Thyroid gland (tissue), 4 donors: ENCODE data around the gene CALCR. TPM values are rescaled to one million over a fixed set of nuclear protein-coding genes. Genes with fewer than 3 reads are reported as not detected.

ENCODE experiments used
- DNase-seq, 2 donors: peaks; one replicate each; pipeline ENCODE4 v3.0.0-alpha.2; 2019
- H3K27ac ChIP-seq, 3 donors: fragments of 200-600 bp; sonication (generic); 1 replicate in 2 of 3; 2 replicates in 1 of 3; pipeline ENCODE4 v1.5.1; 2016 to 2019; ENCODE audit warnings: mild to moderate bottlenecking in 1 of 3, moderate library complexity in 1 of 3
- H3K27me3 ChIP-seq: fragments of 200-600 bp; sonication (generic); one replicate; pipeline ENCODE4 v1.5.1; 2019
- H3K36me3 ChIP-seq, 2 donors: fragments of 200-600 bp; sonication (generic); one replicate each; pipeline ENCODE4 v1.5.1; 2016 to 2019
- H3K4me1 ChIP-seq, 2 donors: fragments of 200-600 bp; sonication (generic); one replicate each; pipeline ENCODE4 v1.5.1; 2017 to 2019
- H3K4me3 ChIP-seq, 3 donors: fragments of 200-600 bp; sonication (generic); replicated peaks in 1 of 3; 1 replicate in 2 of 3; 2 replicates in 1 of 3; pipeline ENCODE4 v1.5.1; 2016; ENCODE audit warnings: mild to moderate bottlenecking in 1 of 3
- H3K9me3 ChIP-seq: fragments of 200-600 bp; sonication (generic); one replicate; pipeline ENCODE4 v1.5.1; 2017
- CTCF ChIP-seq, 6 experiments: fragments of 200-600 bp in 3 of 6; fragments of 450-650 bp in 3 of 6; sonication (generic) in 3 of 6; IDR thresholded peaks; one replicate each; pipeline ENCODE4 v1.5.1; 2016 to 2019; ENCODE audit warnings: antibody characterized with exemption in 6 of 6, mild to moderate bottlenecking in 2 of 6, inconsistent platforms in 1 of 6, moderate library complexity in 1 of 6
- POLR2A ChIP-seq, 2 donors: fragments of 450-650 bp; IDR thresholded peaks; one replicate each; pipeline ENCODE4 v1.6.1; 2017; ENCODE audit warnings: antibody characterized with exemption in 2 of 2, mild to moderate bottlenecking in 2 of 2, moderate library complexity in 1 of 2
- WGBS, 2 donors: methylation state at CpG; one replicate each; pipeline ENCODE4 v1.1.5; 2017; 5-methylcytosine and 5-hydroxymethylcytosine counted together
- intact Hi-C: fragments of 100-400 bp; cut with DNase I; formaldehyde crosslinking; loops from one replicate; pipeline ENCODE4 v1.15.1; 2023
- total RNA-seq, 4 donors: library from RNA; depleted of rRNA; stranded (reverse); fragments of >200 nt; gene quantifications; one replicate each; pipeline ENCODE4 v1.2.3, GENCODE V29; 2016

CALCR gene
- total RNA-seq, 4 donors from 2014 or later: 0.11 TPM; not detected in 3

GRCh38 chr7:93448176-93448575, 126.3 kb downstream of the CALCR start:
- H3K4me1 ChIP-seq: no peaks in the 10 kb centered on the region
- H3K4me3 ChIP-seq: no peak overlapping the region
- H3K9me3 ChIP-seq: no peaks in the 10 kb centered on the region
- no peak for TF ChIP-seq CTCF (IDR thresholded peaks at IDR 0.05)
- no peak for TF ChIP-seq POLR2A (IDR thresholded peaks at IDR 0.05)
- H3K36me3 ChIP-seq: no peaks in the 10 kb centered on the region
- no peak overlapping the region for H3K27ac ChIP-seq
- WGBS, 2 donors: 64 to 71% methylated on average over 1 of the region's 1 CpG
- DNase-seq: no peak
- intact Hi-C loops: no loop called here
- no peaks in the 10 kb centered on the region for H3K27me3 ChIP-seq

GRCh38 chr7:93447509-93447908, 127.0 kb downstream of the CALCR start:
- TF ChIP-seq CTCF (IDR thresholded peaks at IDR 0.05) (no peak), POLR2A (IDR thresholded peaks at IDR 0.05) (no peak)
- Histone ChIP-seq H3K9me3 (no peaks in the 10 kb centered on the region), H3K4me3 (no peak overlapping the region), H3K4me1 (no peaks in the 10 kb centered on the region), H3K27me3 (no peaks in the 10 kb centered on the region), H3K27ac (no peak overlapping the region), H3K36me3 (no peaks in the 10 kb centered on the region)
- WGBS, 2 donors: 81 to 83% methylated on average over 2 of the region's 2 CpGs
- intact Hi-C loops: no loop called here
- no peak for DNase-seq

- no peaks in the 10 kb centered on the region for H3K4me1 ChIP-seq
- WGBS, 2 donors: 41 to 45% methylated on average over 6 of the region's 6 CpGs
- no peaks in the 10 kb centered on the region for H3K27me3 ChIP-seq
- no peaks in the 10 kb centered on the region for H3K36me3 ChIP-seq
- intact Hi-C loops: no loop called here
- DNase-seq: peak in 1 of 2 donors; percentile 2
- H3K4me3 ChIP-seq: no peak overlapping the region
- TF ChIP-seq POLR2A (IDR thresholded peaks at IDR 0.05): no peak
- TF ChIP-seq CTCF (IDR thresholded peaks at IDR 0.05): peak in 2 of 6 experiments; percentile 9 to 31
- no peaks in the 10 kb centered on the region for H3K9me3 ChIP-seq
- no peak overlapping the region for H3K27ac ChIP-seq
Measured at GRCh38 chr7:93442478-93443224, 131.9 kb downstream of the CALCR start.

GRCh38 chr7:93435791-93436190, 138.7 kb downstream of the CALCR start:
- H3K9me3 ChIP-seq: no peaks in the 10 kb centered on the region
- no peak overlapping the region for H3K4me3 ChIP-seq
- TF ChIP-seq POLR2A (IDR thresholded peaks at IDR 0.05): no peak
- TF ChIP-seq CTCF (IDR thresholded peaks at IDR 0.05): no peak
- H3K27me3 ChIP-seq: no peaks in the 10 kb centered on the region
- no peak for DNase-seq
- intact Hi-C loops: no loop called here
- H3K4me1 ChIP-seq: no peaks in the 10 kb centered on the region
- WGBS, 2 donors: 94 to 96% methylated on average over 6 of the region's 6 CpGs
- H3K36me3 ChIP-seq: no peaks in the 10 kb centered on the region
- no peak overlapping the region for H3K27ac ChIP-seq

GRCh38 chr7:93432130-93432529, 142.4 kb downstream of the CALCR start:
- Histone ChIP-seq H3K36me3 (no peaks in the 10 kb centered on the region), H3K27me3 (no peaks in the 10 kb centered on the region), H3K9me3 (no peaks in the 10 kb centered on the region), H3K4me3 (no peak overlapping the region), H3K4me1 (no peaks in the 10 kb centered on the region), H3K27ac (no peak overlapping the region)
- TF ChIP-seq POLR2A (IDR thresholded peaks at IDR 0.05) (no peak), CTCF (IDR thresholded peaks at IDR 0.05) (no peak)
- WGBS, 2 donors: 89 to 94% methylated on average over 2 of the region's 2 CpGs
- intact Hi-C loops: no loop called here
- no peak for DNase-seq
